ENCODE data around the gene ABCG8. TPM values are rescaled to one million over a fixed set of nuclear protein-coding genes. Genes with fewer than 3 reads are reported as not detected.

Gene ABCG8
- total RNA-seq, 1 donor from 2014 or later, result not detected

DNA sequence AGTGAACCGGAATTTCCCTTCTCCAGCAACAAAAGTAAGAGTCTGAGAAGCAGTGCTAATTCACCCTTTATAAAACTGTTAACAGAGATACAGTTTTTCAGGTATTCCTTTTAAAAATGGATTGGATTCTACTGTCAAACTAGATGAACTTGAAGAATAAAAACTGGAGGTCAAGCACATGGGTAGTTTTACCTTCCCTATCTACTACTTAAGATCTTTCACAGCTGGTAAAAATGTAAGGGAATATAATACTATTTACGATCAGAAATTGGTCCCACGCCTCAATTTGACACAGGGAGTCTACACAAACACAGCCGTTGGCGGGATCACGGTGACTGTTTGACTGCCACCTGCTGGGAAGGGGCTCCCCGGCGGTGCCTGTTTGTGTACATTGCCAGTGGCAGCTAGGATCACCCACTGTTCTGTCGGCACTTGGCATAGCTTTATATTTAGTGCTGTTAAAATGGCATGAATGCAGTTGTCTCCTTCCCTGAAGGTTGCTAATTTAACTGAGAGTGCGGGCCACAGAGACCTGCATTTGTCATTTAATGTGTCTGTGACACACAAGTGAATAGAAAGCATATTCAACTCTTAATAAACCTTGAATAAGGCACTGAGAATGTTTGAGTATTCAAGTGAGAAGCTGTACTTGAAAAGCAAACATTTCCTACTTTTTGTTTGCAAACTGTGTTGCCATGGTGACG lies 59.5 kb downstream of the ABCG8 start:
- no peaks in the 10 kb centered on the region for H3K4me1 Mint-ChIP-seq
- CTCF ChIA-PET, result no interaction called here
- intact Hi-C loops (cut with micrococcal nuclease), result no loop called here
- H3K4me3 Mint-ChIP-seq, result no peak overlapping the region
- H3K9me3 Mint-ChIP-seq, result no peaks in the 10 kb centered on the region
- no peaks in the 10 kb centered on the region for H3K27me3 Mint-ChIP-seq
- H3K27ac Mint-ChIP-seq, result no peak overlapping the region
- DNase-seq (no peak), ATAC-seq (ENCODE audit: low read depth) (no peak)
- H3K36me3 Mint-ChIP-seq (ENCODE audit: low read depth), result peaks cover 78% of the 10 kb centered on the region
- POLR2A ChIA-PET, result no interaction called here
- TF ChIP-seq, protein P1, sequence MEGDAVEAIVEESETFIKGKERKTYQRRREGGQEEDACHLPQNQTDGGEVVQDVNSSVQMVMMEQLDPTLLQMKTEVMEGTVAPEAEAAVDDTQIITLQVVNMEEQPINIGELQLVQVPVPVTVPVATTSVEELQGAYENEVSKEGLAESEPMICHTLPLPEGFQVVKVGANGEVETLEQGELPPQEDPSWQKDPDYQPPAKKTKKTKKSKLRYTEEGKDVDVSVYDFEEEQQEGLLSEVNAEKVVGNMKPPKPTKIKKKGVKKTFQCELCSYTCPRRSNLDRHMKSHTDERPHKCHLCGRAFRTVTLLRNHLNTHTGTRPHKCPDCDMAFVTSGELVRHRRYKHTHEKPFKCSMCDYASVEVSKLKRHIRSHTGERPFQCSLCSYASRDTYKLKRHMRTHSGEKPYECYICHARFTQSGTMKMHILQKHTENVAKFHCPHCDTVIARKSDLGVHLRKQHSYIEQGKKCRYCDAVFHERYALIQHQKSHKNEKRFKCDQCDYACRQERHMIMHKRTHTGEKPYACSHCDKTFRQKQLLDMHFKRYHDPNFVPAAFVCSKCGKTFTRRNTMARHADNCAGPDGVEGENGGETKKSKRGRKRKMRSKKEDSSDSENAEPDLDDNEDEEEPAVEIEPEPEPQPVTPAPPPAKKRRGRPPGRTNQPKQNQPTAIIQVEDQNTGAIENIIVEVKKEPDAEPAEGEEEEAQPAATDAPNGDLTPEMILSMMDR (IDR thresholded peaks at IDR 0.05), result no peak

DNA sequence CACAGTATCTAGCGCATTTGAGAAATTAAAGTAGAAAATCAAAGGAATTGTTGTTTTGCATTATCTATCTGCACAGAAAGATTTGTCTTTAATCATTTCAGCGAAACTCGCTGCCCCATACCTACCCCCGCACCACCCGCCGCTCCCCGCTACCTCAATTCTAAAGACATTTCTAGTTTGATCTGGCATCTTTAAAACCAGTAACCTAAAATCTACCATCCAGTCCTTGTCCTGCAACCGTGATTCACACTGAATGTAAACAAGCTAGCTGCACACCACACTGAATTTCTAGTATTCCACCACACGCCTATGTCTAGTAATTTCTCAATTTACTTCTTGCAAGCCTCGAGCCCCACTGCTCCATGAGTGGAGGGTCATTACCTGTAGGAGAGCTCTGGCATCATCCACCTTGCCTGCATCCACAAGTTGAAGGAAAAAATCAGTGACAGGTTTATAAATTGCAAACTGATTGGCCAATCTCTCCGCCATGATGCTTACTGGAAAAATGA lies 60.1 kb downstream of the ABCG8 start:
- TF ChIP-seq, protein P1 (IDR thresholded peaks at IDR 0.05), result no peak
- Mint-ChIP-seq H3K27me3 (no peaks in the 10 kb centered on the region), H3K9me3 (no peaks in the 10 kb centered on the region), H3K27ac (no peak overlapping the region), H3K4me3 (no peak overlapping the region), H3K4me1 (no peaks in the 10 kb centered on the region), H3K36me3 (ENCODE audit: low read depth) (peaks cover 73% of the 10 kb centered on the region)
- ChIA-PET POLR2A (no interaction called here), CTCF (no interaction called here)
- intact Hi-C loops (cut with micrococcal nuclease), result no loop called here
- ATAC-seq (ENCODE audit: low read depth) (no peak), DNase-seq (no peak)

DNA sequence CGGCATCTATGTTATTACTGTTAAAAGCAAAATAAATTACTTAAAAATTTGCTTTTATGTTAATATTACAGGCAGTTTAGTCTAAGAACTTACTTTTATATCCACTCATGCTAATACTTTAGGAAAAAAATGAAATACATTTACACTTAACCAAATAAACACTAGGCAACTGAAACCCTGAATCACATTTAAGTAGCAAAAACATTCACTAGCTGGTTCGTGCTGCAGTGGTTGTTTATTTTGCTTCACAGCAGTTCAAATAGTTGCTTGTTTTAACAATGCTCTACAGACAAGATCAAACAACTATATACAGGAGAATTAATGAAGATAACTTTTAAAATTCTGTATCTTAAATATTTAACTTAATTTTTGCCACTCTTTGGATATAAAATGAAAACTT lies 60.8 kb downstream of the ABCG8 start:
- Mint-ChIP-seq H3K36me3 (ENCODE audit: low read depth) (peaks cover 77% of the 10 kb centered on the region), H3K9me3 (no peaks in the 10 kb centered on the region), H3K4me1 (no peaks in the 10 kb centered on the region), H3K27ac (no peak overlapping the region), H3K27me3 (no peaks in the 10 kb centered on the region), H3K4me3 (no peak overlapping the region)
- TF ChIP-seq, protein P1 (IDR thresholded peaks at IDR 0.05), result no peak
- no peak for ATAC-seq (ENCODE audit: low read depth)
- no peak for DNase-seq
- ChIA-PET POLR2A (no interaction called here), CTCF (no interaction called here)
- intact Hi-C loops (cut with micrococcal nuclease), result no loop called here

DNA sequence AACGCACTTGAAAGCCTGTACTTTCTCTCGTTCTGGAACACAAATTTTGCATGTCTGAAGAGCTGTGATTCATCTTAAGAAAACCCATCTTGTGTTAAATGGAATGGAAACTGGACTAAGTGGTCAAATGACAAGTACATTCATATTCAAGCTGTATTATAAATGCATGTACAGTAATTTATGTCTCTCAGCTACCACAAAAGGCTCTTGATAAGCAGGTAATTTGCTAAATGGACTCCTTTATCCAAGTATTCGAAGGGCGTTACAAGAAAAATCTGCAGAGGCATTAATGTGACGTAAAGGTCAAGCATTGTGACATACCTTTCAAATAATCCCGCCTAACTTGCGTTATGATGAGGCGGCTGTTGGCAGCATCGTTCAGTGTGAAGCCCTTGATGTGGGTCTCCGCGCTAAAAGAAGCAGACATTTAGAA lies 66.6 kb downstream of the ABCG8 start:
- Mint-ChIP-seq H3K9me3 (no peaks in the 10 kb centered on the region), H3K36me3 (ENCODE audit: low read depth) (peaks cover 77% of the 10 kb centered on the region), H3K27ac (no peak overlapping the region), H3K4me3 (no peak overlapping the region), H3K27me3 (no peaks in the 10 kb centered on the region), H3K4me1 (no peaks in the 10 kb centered on the region)
- ChIA-PET POLR2A (no interaction called here), CTCF (no interaction called here)
- intact Hi-C loops (cut with micrococcal nuclease), result loop anchor here (10.0 kb wide), 1 partner anchor 49 kb away; no protein-coding TSS in a partner anchor
- DNase-seq, result no peak
- no peak for ATAC-seq (ENCODE audit: low read depth)
- TF ChIP-seq, protein P1 (IDR thresholded peaks at IDR 0.05), result no peak

DNA sequence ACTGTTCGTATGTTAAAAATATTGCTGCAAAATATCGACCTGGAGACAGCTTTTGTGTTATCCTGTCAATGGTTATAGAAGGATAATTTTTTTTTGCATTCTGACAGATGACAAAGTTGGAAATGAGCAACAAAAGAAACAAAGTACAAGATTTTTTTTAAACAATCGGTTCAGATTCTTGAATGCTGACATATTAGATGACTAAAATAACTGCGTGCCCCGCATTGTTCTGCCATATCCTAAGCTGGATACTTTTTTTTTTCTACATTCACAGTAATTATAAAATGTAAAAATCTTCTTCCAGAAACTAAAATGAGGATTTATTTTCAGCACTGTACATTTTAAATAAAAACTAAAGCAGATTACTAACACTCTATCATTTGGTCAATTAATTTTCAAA lies 67.1 kb downstream of the ABCG8 start:
- ATAC-seq (ENCODE audit: low read depth) (no peak), DNase-seq (no peak)
- intact Hi-C loops (cut with micrococcal nuclease), result loop anchor here (10.0 kb wide), 1 partner anchor 49 kb away; no protein-coding TSS in a partner anchor
- ChIA-PET POLR2A (no interaction called here), CTCF (no interaction called here)
- Mint-ChIP-seq H3K27me3 (no peaks in the 10 kb centered on the region), H3K9me3 (no peaks in the 10 kb centered on the region), H3K4me3 (no peak overlapping the region), H3K27ac (no peak overlapping the region), H3K36me3 (ENCODE audit: low read depth) (peaks cover 76% of the 10 kb centered on the region), H3K4me1 (no peaks in the 10 kb centered on the region)
- TF ChIP-seq, protein P1 (IDR thresholded peaks at IDR 0.05), result no peak

Measured in activated B cell treated with CpG ODN at 0.5 μM for 24 hours (primary cell).